Uterus (tissue), 2 donors: ENCODE results near the gene KIF20B.

Source experiments
- CTCF ChIP-seq, 4 experiments: fragments of 200-600 bp in 2 of 4; fragments of 450-650 bp in 2 of 4; sonication (generic) in 2 of 4; IDR thresholded peaks; one replicate each; pipeline ENCODE4 v1.5.1; 2016 to 2019; ENCODE audit warnings: antibody characterized with exemption in 4 of 4, mild to moderate bottlenecking in 2 of 4, moderate library complexity in 1 of 4
- POLR2A ChIP-seq, 2 donors: fragments of 450-650 bp; IDR thresholded peaks; one replicate each; pipeline ENCODE4 v1.6.1; 2016; ENCODE audit warnings: antibody characterized with exemption in 2 of 2, mild to moderate bottlenecking in 1 of 2, moderate library complexity in 1 of 2

- TF ChIP-seq CTCF (IDR thresholded peaks at IDR 0.05) = no peak
- no peak for TF ChIP-seq POLR2A (IDR thresholded peaks at IDR 0.05)
Observed at GRCh38 chr10:89782470-89782869, 81.1 kb downstream of the KIF20B start.
